Dermis lymphatic vessel endothelial cell (primary cell): ENCODE measurements around the gene EIF2D. TPM values are rescaled to one million over a fixed set of nuclear protein-coding genes. Genes with fewer than 3 reads are reported as not detected.

Experiments
- total RNA-seq: library from RNA; depleted of rRNA; stranded (reverse); fragments of >200 nt; gene quantifications from 2 replicates; pipeline ENCODE4 v1.2.1, GENCODE V29; 2014

The EIF2D gene
- total RNA-seq: 43.3 and 47.2 TPM in 2 replicates

GRCh38 chr1:206612129-206612876 lies at the start of gene EIF2D:
Gene EIF2D, minus strand, starts transcription at chr1:206612465. Its CDS starts 123 bp downstream, at chr1:206612342.

GRCh38 chr1:206635080-206635977 lies 23.1 kb upstream of the EIF2D start, which contains the start of gene DYRK3:
Gene DYRK3, plus strand, starts transcription at chr1:206635536. Its CDS starts 168 bp downstream, at chr1:206635704.

Other genes with a start within 250 kb of the EIF2D start
- gene IKBKE, start 142.0 kb downstream of the EIF2D start, total RNA-seq: 13.0 and 19.3 TPM in 2 replicates
- 0.09 and 0.11 TPM in 2 replicates for gene RASSF5, start 104.9 kb downstream of the EIF2D start, total RNA-seq
- gene DYRK3, start 23.1 kb upstream of the EIF2D start, total RNA-seq: 22.6 and 24.9 TPM in 2 replicates
- gene MAPKAPK2, start 72.4 kb upstream of the EIF2D start, total RNA-seq: 29.4 and 36.5 TPM in 2 replicates
- not detected in 2 replicates for gene IL19, start 158.3 kb upstream of the EIF2D start, total RNA-seq
- gene IL10, start 160.0 kb upstream of the EIF2D start, total RNA-seq: not detected in 2 replicates